HG02763 (cell line): ENCODE measurements around the gene RNASE2.
A peak's percentile ranks its signal among the peaks of the same experiment; 100 is the strongest.
"Not testable (repeated sequence)": the region's sequence is repeated elsewhere in the genome, so short reads cannot be mapped to it uniquely, and the experiment has no call there.

Experiments
- ATAC-seq: cut with Tn5 transposase; IDR thresholded peaks from one replicate; pipeline ENCODE4 v1.9.1; 2021; ENCODE audit warnings: mild to moderate bottlenecking, moderate library complexity; ENCODE audit not compliant: unreplicated experiment

The RNASE2 gene

DNA sequence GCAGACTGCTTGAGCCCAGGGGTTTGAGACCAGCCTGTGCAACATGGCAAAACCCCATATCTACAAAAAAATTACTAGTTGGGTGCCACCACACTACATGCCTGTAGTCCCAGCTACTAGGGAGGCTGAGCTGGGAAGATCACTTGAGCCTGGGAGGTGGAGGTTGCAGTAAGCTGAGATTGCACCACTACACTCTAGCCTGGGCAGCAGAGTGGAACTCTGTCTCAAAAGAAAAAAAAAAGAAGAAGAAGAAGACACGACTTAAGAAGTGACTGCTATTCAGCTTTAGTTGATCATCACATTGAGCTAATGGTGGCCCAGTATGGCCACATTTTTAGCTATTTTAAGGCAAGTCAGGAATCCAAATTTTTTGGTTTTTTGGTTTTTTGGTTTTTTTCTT is 25.6 kb downstream of the RNASE2 start:
- no peak for ATAC-seq

DNA sequence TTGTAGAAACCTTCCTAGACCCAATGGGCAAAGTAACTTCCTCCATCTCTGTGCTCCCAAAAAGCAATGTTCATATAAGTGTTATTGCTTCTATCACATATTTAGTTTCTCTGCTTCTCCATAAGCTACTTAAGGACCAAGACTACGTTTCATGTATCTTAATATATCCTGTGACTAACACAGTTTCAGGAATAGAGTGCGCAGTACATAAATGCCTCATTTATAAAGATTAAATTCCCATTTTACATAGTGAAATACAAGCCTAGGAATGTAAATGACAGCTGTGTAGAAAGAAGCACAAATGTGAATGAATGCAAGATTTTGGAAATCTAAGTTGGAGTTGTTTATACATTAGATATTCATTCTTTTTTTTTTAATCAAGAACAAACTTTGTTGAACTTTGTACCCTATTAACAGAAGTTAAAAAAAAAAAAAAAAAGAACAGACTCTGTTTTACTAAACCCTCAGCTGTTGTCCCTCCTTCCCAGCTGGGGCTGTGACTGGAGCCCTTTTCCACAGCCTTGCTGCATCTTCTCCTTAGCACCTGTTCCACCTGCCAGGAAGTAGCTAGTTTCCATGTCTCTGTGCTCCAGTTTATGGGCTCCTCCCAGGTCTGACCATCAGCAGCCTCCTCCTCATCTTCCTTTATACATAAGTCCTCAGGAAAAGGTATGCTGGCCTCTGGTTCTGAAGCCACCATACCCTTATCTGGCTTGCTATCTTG is 27.5 kb downstream of the RNASE2 start:
- ATAC-seq = no peak

DNA sequence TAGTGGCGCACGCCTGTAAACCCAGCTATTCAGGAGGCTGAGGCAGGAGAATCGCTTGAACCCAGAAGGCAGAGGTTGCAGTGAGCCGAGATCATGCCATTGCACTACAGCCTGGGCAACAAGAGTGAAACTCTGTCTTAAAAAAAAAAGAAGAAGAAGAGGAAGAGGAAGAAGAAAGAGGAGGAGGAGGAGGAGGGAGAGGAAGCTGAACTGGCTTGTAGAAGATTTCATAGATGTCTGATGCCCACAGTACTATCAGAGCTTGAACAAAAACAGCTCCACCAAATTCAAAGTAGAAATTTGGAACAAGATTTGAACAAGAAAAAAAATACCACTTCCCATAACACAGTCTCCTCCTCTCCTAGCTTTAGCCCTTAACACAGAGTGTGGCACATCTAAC is 30.4 kb downstream of the RNASE2 start:
- ATAC-seq = not testable (repeated sequence)

DNA sequence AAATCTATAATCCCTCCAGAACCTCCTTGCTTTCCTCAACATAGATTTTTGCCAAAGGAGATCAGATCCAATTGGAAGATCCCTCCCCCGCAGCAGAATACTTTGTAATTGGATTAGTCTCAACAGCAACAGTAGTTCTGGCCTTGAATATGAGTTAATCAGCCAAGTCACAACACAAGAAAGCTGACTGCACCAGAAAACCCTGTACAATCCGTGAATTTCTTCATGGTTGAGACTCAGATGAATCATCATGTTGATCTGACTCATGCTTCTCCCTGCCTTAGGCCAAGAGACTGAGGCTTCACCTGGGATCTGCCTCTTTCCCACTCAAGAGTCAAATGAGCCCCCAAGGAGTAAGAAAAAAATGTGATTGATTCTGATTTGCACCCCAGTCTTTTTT is 31.5 kb downstream of the RNASE2 start:
- ATAC-seq = no peak

DNA sequence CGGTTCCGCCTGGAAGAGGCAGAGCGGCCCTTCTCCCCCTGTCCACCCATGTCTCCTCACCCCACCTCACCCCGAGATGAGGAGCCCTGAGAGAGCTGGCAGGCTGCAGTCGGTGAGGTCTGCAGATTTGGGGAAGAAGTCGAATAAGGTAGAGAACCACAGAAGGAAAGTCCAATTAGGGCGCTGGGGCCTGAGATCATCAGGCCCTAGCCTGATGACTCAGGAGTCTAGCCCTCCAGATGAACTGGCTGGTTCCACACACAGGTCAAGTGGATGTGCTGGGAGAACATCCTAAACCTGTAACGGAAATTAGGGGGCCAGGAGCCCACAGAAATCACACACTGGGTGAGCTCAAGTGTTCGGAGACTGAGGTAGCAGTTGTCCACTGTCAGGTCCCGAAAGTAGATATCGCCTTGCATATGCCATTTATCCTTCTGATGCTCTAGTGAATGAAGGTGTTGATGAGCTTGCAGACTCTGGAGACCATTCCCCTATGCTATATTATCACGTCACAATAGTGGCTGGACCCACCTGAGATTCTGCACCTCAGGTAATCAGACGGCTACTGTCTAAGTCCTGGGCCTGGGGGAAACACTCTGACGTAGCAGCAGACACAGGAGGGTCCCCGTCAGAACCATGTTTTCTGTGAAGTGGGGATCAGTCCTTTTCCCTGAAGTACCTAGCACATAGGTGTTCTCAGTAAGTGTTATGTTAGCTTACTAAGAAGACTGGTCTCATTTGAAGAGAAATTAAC is 33.6 kb downstream of the RNASE2 start:
- no peak for ATAC-seq

DNA sequence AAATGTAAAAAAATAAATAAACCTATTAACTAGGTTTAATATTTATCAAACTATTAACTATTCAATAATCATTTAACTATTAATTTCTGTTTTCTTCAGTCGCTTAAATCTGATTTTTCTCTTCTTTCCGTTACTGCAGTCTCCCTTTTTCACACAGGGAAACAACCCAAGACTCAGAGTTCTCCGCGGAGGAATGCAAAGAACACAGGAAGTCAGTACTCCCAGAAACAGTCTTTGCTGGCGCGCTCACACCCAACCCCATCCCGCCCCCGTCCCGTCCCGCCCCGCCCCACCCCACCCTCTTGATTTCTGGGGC is 34.1 kb downstream of the RNASE2 start:
- ATAC-seq = no peak

DNA sequence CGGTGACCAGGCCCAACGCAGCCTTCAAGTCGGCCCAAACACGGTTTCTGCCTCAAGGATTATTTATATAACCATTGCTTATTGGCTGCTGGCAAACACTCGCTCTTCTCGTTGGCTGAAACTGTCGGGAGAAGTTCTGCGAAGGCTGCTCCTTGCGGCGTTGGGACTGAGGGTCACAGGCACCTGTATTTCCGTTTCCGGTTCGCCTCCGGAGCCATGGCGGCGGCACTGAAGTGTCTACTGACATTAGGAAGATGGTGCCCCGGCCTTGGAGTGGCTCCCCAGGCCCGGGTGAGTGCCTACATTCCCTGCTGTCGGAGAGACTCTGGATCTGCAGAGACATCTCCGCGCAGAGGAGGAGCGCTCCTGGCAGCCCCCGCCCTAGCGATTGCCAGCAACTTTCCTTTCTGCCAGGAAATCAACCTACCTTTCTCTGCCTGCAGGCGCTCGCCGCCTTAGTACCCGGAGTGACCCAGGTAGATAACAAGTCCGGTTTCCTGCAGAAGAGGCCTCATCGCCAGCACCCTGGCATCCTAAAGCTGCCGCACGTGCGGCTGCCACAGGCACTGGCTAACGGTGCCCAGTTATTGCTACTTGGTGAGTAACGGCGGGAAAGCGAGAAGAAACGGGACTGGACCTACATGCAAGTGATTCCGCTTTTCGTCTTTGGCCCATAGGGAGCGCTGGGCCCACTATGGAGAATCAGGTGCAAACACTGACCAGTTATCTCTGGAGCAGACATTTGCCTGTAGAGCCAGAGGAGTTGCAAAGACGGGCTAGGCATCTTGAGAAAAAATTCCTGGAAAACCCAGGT is 34.7 kb downstream of the RNASE2 start, which contains the start of gene METTL17:
Gene METTL17 (plus strand): TSS at position 194 of the 814 bp plus-strand sequence. CDS start 23 bp downstream, at position 217.
- peak; percentile 95 for ATAC-seq

DNA sequence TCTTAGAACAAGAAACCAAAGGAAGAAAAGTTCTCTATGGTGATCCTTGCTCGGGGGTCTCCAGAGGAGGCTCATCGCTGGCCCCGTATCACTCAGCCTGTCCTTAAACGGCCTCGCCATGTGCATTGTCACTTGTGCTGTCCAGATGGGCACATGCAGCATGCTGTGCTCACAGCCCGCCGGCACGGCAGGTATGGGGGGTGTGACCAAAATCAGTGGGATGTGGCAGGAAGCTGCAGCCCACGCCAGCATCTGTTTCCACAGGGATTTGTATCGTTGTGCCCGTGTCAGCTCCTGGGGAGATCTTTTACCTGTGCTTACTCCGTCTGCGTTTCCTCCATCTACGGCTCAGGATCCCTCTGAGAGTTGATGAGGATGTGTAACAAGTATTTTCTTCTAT is 41.2 kb downstream of the RNASE2 start:
- ATAC-seq = no peak

DNA sequence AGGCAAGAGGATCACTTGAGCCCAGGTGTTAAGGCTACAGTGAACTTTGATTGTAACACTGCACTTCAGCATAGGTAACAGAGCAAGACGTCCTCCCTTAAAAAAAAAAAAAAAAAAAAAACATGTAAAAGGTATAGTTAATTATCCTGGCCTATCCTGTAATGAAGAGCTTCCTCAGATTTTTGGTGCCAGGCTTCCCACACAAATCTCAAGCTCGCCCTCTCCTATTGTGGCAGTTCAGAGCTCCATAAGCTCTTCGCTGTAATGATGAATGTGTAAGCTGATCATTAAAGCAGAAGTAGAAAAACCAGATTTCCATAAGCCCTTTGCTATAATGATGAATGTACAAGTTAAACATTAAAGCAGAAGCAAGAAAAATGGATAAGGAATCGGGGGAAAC is 41.8 kb downstream of the RNASE2 start:
- ATAC-seq = no peak

DNA sequence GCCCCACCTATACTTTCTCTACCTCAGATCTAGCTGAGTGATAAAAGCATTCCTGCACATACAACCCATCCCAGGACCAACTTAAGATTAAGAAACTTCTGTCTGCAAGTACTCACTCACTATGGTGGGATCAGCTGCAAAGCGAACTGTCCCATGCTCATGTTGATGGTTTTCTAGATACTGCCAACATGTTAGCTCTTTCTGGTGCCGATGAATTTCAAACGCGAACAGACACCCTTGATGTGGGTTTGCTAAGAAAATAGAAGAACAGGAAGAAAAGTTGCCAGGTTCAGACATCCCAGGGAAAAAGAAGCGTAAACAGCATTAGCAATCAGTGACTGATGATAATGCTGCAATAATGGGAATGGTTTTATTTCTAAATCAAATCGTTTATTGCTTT is 42.3 kb downstream of the RNASE2 start:
- ATAC-seq = no peak

DNA sequence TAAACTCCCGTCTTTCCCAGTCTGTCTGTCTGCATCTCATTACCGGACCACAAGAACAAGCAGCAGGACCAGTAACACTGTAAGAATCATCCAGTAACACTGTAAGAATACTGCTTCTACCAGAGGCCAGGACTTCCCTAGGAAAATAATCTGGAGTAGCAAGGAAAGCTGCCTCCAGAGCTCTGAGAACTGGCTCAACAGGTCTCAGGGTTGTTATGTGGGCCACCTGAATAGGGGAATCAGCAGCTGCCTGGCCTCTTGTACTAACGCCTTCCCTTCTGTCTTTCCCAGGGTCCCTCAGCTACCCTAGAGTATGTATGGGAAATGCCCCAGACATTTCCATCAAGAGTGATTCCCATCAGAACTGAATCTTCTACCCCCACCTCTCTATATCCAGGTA is 42.9 kb downstream of the RNASE2 start:
- ATAC-seq = no peak

DNA sequence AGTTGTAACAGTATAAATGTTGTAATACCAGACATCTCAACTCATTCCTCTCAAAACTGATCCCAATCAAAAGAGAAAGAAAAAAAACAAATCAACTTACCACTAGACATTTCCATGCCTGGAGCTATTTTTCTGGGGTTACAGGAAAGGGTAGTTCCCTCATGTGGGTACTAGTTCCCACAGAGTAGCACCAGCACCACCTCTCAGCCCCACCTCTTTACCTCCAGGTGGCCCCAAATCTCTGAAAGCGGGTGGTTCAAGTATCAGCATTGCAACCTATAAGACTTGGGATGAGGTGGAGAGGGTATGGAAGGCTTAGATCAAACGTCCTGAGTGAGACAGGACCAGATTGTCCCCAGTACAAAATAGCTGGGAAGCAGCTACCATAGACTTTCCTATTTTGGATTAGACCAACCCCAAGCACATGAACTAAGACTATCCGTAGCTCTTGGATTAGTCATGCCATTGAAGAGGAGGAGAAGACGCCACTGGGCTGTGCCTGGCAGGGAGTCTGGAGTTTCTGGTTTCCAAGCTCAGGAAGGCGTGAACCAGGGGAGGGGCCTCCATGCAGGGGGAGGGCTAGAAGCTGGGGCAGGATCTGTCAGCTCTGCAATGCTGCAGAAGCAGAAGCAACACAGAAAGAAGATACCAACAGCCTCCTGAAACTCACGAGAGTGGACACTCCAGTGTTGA is 43.5 kb downstream of the RNASE2 start, which contains the start of gene SLC39A2:
Gene SLC39A2 (plus strand): TSS at position 620 of the 693 bp plus-strand sequence. CDS start 154 bp downstream, outside the sequence.
- no peak for ATAC-seq

DNA sequence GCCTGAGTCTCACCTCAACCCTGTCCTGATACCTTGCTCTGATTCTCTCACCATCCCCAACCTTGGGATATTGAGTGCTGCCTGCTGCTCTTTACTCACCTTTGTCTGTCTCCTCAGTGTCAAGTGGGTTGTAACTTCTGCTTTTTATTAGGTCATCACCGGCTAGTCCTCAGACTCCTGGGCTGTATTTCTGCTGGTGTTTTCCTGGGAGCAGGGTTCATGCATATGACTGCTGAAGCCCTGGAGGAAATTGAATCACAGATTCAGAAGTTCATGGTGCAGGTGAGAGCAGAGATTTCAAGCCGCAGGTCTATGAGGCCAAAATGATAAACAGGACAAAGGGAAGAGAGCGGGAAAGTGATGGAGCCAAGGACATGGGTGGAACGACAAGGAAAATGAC is 44.3 kb downstream of the RNASE2 start:
- ATAC-seq = no peak

DNA sequence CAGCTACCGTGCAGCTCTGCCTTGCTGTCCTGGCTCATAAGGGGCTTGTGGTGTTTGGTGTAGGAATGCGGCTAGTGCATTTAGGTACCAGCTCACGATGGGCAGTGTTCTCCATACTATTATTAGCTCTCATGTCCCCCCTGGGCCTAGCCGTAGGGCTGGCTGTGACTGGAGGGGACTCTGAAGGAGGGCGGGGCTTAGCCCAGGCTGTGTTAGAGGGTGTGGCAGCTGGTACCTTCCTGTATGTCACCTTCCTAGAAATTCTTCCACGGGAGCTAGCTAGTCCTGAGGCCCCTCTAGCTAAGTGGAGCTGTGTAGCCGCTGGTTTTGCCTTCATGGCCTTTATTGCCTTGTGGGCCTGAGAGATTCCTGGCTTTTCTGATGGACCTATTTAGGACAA is 45.9 kb downstream of the RNASE2 start:
- no peak for ATAC-seq

DNA sequence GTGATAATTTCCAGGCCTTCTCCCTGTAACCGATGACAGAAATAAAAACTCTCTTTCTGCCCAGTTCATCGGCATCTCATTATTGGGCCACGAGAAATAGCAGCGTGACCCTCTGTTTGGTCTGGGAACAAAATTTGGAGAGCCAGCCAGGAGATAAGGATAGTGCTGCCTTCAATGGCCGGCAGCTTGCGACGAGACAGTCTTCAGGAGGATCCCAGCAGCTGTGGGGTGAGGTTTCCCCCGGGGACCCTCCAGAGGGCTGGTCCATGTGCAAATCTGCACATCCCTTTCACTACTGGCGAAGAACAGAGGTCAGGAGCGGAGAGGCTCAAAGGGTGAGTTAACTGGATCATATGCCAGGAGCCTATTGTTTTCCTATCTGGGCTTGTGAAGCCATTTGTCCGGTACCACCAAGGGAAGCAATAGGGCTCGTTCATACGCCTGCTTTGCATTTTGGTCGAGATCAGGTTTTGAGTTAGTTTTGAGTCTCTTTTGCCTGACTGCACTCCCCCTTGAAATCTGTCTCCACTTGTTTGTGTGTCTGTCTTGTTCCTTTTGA is 48.6 kb downstream of the RNASE2 start:
- no peak for ATAC-seq
